CD14-positive monocyte (primary cell): ENCODE results near the gene TMEM248. TPM values are rescaled to one million over a fixed set of nuclear protein-coding genes. Genes with fewer than 3 reads are reported as not detected.

Experiments used
- DNase-seq, 3 donors: peaks; one replicate each; pipeline ENCODE4 v3.0.0-alpha.2; 2011 to 2022
- H2AFZ ChIP-seq: 2 replicates; pipeline ENCODE4 v1.6.0; 2012; ENCODE audit warnings: mild to moderate bottlenecking, low read depth, low read length, inconsistent platforms; ENCODE audit not compliant: insufficient read depth, poor library complexity, severe bottlenecking
- H3K27ac ChIP-seq, 2 donors: 1 replicate in 1 of 2; 2 replicates in 1 of 2; pipeline ENCODE4 v1.5.1; 2012 to 2013; ENCODE audit warnings: low read length in 2 of 2, control low read depth in 1 of 2, inconsistent platforms in 1 of 2, low read depth in 1 of 2, mild to moderate bottlenecking in 1 of 2
- H3K27me3 ChIP-seq, 2 donors: one replicate each; pipeline versions ENCODE4 v1.6.0 to v1.6.1; 2011 to 2013; ENCODE audit warnings: low read length in 2 of 2; ENCODE audit not compliant: control insufficient read depth in 2 of 2, insufficient read depth in 2 of 2
- H3K36me3 ChIP-seq, 2 donors: replicated peaks in 1 of 2; 1 replicate in 1 of 2; 2 replicates in 1 of 2; pipeline versions ENCODE4 v1.5.1 to v1.6.1; 2012 to 2013; ENCODE audit warnings: low read length in 2 of 2, control low read depth in 1 of 2, inconsistent platforms in 1 of 2, mild to moderate bottlenecking in 1 of 2; ENCODE audit not compliant: insufficient read depth in 2 of 2, control insufficient read depth in 1 of 2
- H3K4me1 ChIP-seq, 2 donors: 1 replicate in 1 of 2; 2 replicates in 1 of 2; pipeline versions ENCODE4 v1.5.1 to v1.6.1; 2012 to 2013; ENCODE audit warnings: low read length in 2 of 2, control low read depth in 1 of 2, inconsistent platforms in 1 of 2, mild to moderate bottlenecking in 1 of 2, moderate library complexity in 1 of 2; ENCODE audit not compliant: insufficient read depth in 2 of 2, control insufficient read depth in 1 of 2
- H3K4me2 ChIP-seq: replicated peaks from 2 replicates; pipeline ENCODE3; 2012; ENCODE audit warnings: low read length, moderate library complexity, mild to moderate bottlenecking; ENCODE audit not compliant: poor library complexity, severe bottlenecking; ENCODE audit errors: extremely low read depth
- H3K4me3 ChIP-seq, 3 experiments: fragments of 200-600 bp in 1 of 3; sonication (generic) in 1 of 3; replicated peaks in 1 of 3; 1 replicate in 2 of 3; 2 replicates in 1 of 3; pipeline ENCODE4 v1.5.1; 2011 to 2013; ENCODE audit warnings: low read length in 3 of 3, mild to moderate bottlenecking in 3 of 3, control low read depth in 2 of 3, low read depth in 2 of 3, inconsistent platforms in 1 of 3, moderate library complexity in 1 of 3
- H3K79me2 ChIP-seq: 2 replicates; pipeline ENCODE4 v1.6.0; 2012; ENCODE audit warnings: mild to moderate bottlenecking, control low read depth, inconsistent platforms, low read length, moderate library complexity; ENCODE audit not compliant: insufficient read depth
- H3K9ac ChIP-seq: 2 replicates; pipeline ENCODE4 v1.6.0; 2017; ENCODE audit warnings: low read length, mild to moderate bottlenecking; ENCODE audit not compliant: insufficient read depth, poor library complexity, severe bottlenecking
- H3K9me3 ChIP-seq, 2 donors: replicated peaks in 1 of 2; 1 replicate in 1 of 2; 2 replicates in 1 of 2; pipeline versions ENCODE4 v1.5.1 to v1.6.1; 2012 to 2013; ENCODE audit warnings: low read length in 2 of 2, control low read depth in 1 of 2; ENCODE audit not compliant: control insufficient read depth in 1 of 2, insufficient read depth in 1 of 2
- H4K20me1 ChIP-seq: 2 replicates; pipeline ENCODE4 v1.6.0; 2012; ENCODE audit warnings: mild to moderate bottlenecking, low read length, control low read depth, moderate library complexity; ENCODE audit not compliant: insufficient read depth
- H3K27ac Mint-ChIP-seq, 7 donors: one replicate each; pipeline ENCODE4 v1.8.0; 2020; ENCODE audit warnings: mild to moderate bottlenecking in 7 of 7, mixed read lengths in 7 of 7, moderate library complexity in 6 of 7, inconsistent platforms in 2 of 7
- H3K27me3 Mint-ChIP-seq, 3 donors: one replicate each; pipeline ENCODE4 v1.8.0; 2021 to 2022; ENCODE audit warnings: low read depth in 3 of 3, mild to moderate bottlenecking in 3 of 3, mixed read lengths in 3 of 3, moderate library complexity in 3 of 3, inconsistent platforms in 1 of 3
- H3K36me3 Mint-ChIP-seq, 2 donors: one replicate each; pipeline ENCODE4 v1.8.0; 2020; ENCODE audit warnings: mixed read lengths in 2 of 2, inconsistent platforms in 1 of 2, mild to moderate bottlenecking in 1 of 2
- H3K4me1 Mint-ChIP-seq: one replicate; pipeline ENCODE4 v1.8.0; 2020; ENCODE audit warnings: mild to moderate bottlenecking, mixed read lengths
- H3K4me3 Mint-ChIP-seq, 2 donors: one replicate each; pipeline ENCODE4 v1.8.0; 2020; ENCODE audit warnings: mild to moderate bottlenecking in 2 of 2, mixed read lengths in 2 of 2, moderate library complexity in 1 of 2
- H3K9me3 Mint-ChIP-seq, 7 donors: one replicate each; pipeline ENCODE4 v1.8.0; 2020 to 2022; ENCODE audit warnings: mixed read lengths in 7 of 7, mild to moderate bottlenecking in 6 of 7, moderate library complexity in 6 of 7, inconsistent platforms in 2 of 7
- WGBS: methylation state at CpG from one replicate; pipeline ENCODE4 v1.1.5; 2013; ENCODE audit warnings: missing lambda C conversion rate; ENCODE audit not compliant: insufficient coverage; 5-methylcytosine and 5-hydroxymethylcytosine counted together
- intact Hi-C, 2 donors: fragments of 100-400 bp; cut with micrococcal nuclease; formaldehyde crosslinking; loops; one replicate each; pipeline versions ENCODE4 v1.15.0 to v1.15.1; 2023
- polyA plus RNA-seq, 3 donors: library from polyadenylated mRNA; depleted of rRNA in 1 of 3; unstranded in 2 of 3; stranded (reverse) in 1 of 3; fragments of 300-500 nt in 2 of 3; fragments of >200 nt in 1 of 3; fragmentation: Illumina TruSeq in 2 of 3; gene quantifications; 1 replicate in 2 of 3; 2 replicates in 1 of 3; pipeline ENCODE4 v1.2.3, GENCODE V29; 2012 to 2021
- small RNA-seq: library from RNA; depleted of rRNA; stranded (forward); fragments of <200 nt; gene quantifications from one replicate; pipeline ENCODE3, GENCODE V24; 2012; ENCODE audit warnings: low read depth; ENCODE audit not compliant: insufficient read length
- TF ChIP-seq, protein P1 (sequence below): fragments of 200-600 bp; IDR thresholded peaks from one replicate; pipeline ENCODE4 v1.8.0; 2022; ENCODE audit warnings: antibody characterized with exemption, mild to moderate bottlenecking

TMEM248 gene
- polyA plus RNA-seq, 3 donors: 67.5 to 82.3 (median 78.3) TPM

DNA sequence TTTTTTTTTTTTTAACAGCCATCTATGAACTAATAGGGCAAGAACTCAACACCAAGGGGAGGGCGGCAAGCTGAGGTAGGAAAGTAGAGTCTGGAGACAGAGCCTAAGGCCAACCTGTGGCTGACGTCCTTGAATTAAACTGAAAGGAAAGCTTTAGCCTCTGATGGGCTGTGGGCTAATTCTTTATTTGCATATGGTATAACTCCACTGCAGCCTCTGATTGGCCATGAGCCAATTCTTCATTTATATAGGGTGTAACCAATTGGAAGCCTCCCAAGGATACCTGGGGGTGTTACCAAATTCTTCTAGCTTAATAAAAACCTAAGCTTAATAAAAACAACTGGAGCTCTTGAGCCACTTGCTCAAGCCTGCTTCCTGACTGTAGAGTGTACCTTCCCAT lies 85.9 kb downstream of the TMEM248 start:
- no peak overlapping the region for H3K4me3 ChIP-seq
- TF ChIP-seq, protein P1, sequence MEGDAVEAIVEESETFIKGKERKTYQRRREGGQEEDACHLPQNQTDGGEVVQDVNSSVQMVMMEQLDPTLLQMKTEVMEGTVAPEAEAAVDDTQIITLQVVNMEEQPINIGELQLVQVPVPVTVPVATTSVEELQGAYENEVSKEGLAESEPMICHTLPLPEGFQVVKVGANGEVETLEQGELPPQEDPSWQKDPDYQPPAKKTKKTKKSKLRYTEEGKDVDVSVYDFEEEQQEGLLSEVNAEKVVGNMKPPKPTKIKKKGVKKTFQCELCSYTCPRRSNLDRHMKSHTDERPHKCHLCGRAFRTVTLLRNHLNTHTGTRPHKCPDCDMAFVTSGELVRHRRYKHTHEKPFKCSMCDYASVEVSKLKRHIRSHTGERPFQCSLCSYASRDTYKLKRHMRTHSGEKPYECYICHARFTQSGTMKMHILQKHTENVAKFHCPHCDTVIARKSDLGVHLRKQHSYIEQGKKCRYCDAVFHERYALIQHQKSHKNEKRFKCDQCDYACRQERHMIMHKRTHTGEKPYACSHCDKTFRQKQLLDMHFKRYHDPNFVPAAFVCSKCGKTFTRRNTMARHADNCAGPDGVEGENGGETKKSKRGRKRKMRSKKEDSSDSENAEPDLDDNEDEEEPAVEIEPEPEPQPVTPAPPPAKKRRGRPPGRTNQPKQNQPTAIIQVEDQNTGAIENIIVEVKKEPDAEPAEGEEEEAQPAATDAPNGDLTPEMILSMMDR: no peak
- H3K27ac ChIP-seq: no peak overlapping the region
- H3K79me2 ChIP-seq: peaks cover 2% of the 10 kb centered on the region
- H3K4me2 ChIP-seq: no peak overlapping the region
- no peaks in the 10 kb centered on the region for H3K27me3 Mint-ChIP-seq
- no peak overlapping the region for H3K4me3 Mint-ChIP-seq
- no CpG with 5 or more reads among the region's 2 CpGs for WGBS
- no peaks in the 10 kb centered on the region for H3K4me1 ChIP-seq
- no peaks in the 10 kb centered on the region for H3K4me1 Mint-ChIP-seq
- intact Hi-C loops: no loop called here
- no peaks in the 10 kb centered on the region for H3K9me3 Mint-ChIP-seq
- H3K36me3 Mint-ChIP-seq: peaks cover 68 to 90% of the 10 kb centered on the region in 2 donors
- no peak overlapping the region for H2AFZ ChIP-seq
- H4K20me1 ChIP-seq: no peaks in the 10 kb centered on the region
- DNase-seq: no peak
- no peak overlapping the region for H3K9ac ChIP-seq
- peaks cover 43 to 81% of the 10 kb centered on the region in 2 donors for H3K36me3 ChIP-seq
- H3K27ac Mint-ChIP-seq: no peak overlapping the region
- no peaks in the 10 kb centered on the region for H3K9me3 ChIP-seq
- H3K27me3 ChIP-seq: no peaks in the 10 kb centered on the region

Small RNA genes within 50 kb of the gene (small RNA-seq; reads per million reads assigned to genes)
- gene RF00017 (not detected), gene RN7SL43P (not detected), gene RNU6-1254P (not detected)

Other genes with a start within 250 kb of the TMEM248 start
- gene RABGEF1, start 180.5 kb upstream of the TMEM248 start, polyA plus RNA-seq: 10 to 100 TPM; 13.6 to 17.3 (median 17.1) TPM
- 100 to 1,000 TPM in 1 of 3 donors, 10 to 100 TPM in 2; 31.7 to 101 (median 34.8) TPM for gene SBDS, start 74.4 kb downstream of the TMEM248 start, polyA plus RNA-seq
- 1 to 10 TPM; 6.3 to 9.0 (median 7.2) TPM for gene TYW1, start 75.6 kb downstream of the TMEM248 start, polyA plus RNA-seq